IMR-90 (cell line): ENCODE measurements around the gene LRP6. TPM values are rescaled to one million over a fixed set of nuclear protein-coding genes. Genes with fewer than 3 reads are reported as not detected.

Experiments
- ATAC-seq: fragments of 200-7000 bp; cut with Tn5 transposase; 2 replicates; pipeline ENCODE4 v1.9.1; 2020; ENCODE audit warnings: low read depth, mild to moderate bottlenecking, moderate library complexity
- BruUV-seq: library from RNA; stranded (reverse); fragments of 400-500 nt; replicated peaks from 2 replicates; lab custom pipeline; 2021; lab: Mats Ljungman, UMichigan
- CTCF ChIA-PET: fragments of 300-600 bp; formaldehyde crosslinking; extraction: SDS; loops from one replicate; lab custom pipeline; 2021; ENCODE audit warnings: antibody characterized with exemption; lab: Yijun Ruan, JAX
- POLR2A ChIA-PET: fragments of 300-600 bp; sonication (Branson Sonifier 250); formaldehyde crosslinking; loops from one replicate; lab custom pipeline; 2022; ENCODE audit warnings: antibody characterized with exemption; ENCODE audit not compliant: unreplicated experiment; lab: Charles Lee
- DNase-seq: peaks from one replicate; pipeline ENCODE4 v3.0.0; 2013
- H2AFZ ChIP-seq: replicated peaks from 2 replicates; pipeline ENCODE3; 2013; ENCODE audit warnings: low read length, mild to moderate bottlenecking; ENCODE audit not compliant: poor library complexity
- H2AK5ac ChIP-seq: 2 replicates; pipeline ENCODE4 v1.6.1; 2013; ENCODE audit warnings: low read depth, low read length, inconsistent platforms
- H2AK9ac ChIP-seq: replicated peaks from 2 replicates; pipeline ENCODE3; 2013; ENCODE audit warnings: mild to moderate bottlenecking, low read depth, low read length, moderate library complexity; ENCODE audit not compliant: poor library complexity
- H2BK120ac ChIP-seq: 2 replicates; pipeline ENCODE4 v1.6.1; 2013; ENCODE audit warnings: low read depth, low read length, inconsistent platforms
- H2BK15ac ChIP-seq: 3 replicates; pipeline ENCODE4 v1.6.1; 2013; ENCODE audit warnings: low read depth, low read length, inconsistent platforms
- H2BK20ac ChIP-seq: 2 replicates; pipeline ENCODE4 v1.6.1; 2013; ENCODE audit warnings: low read depth, mild to moderate bottlenecking, inconsistent platforms, low read length, moderate library complexity
- H2BK5ac ChIP-seq: 2 replicates; pipeline ENCODE4 v1.6.1; 2013; ENCODE audit warnings: mild to moderate bottlenecking, low read depth, low read length, inconsistent platforms; ENCODE audit not compliant: poor library complexity, severe bottlenecking
- H3K14ac ChIP-seq: replicated peaks from 2 replicates; pipeline ENCODE4 v1.6.1; 2013; ENCODE audit warnings: low read depth, low read length, inconsistent platforms
- H3K18ac ChIP-seq: 2 replicates; pipeline ENCODE4 v1.6.1; 2013; ENCODE audit warnings: low read depth, low read length, control low read depth
- H3K23ac ChIP-seq: 2 replicates; pipeline ENCODE4 v1.6.1; 2013; ENCODE audit warnings: low read depth, low read length, inconsistent platforms
- H3K27ac ChIP-seq: 2 replicates; pipeline ENCODE4 v1.5.1; 2013; ENCODE audit warnings: mild to moderate bottlenecking, control low read depth, low read length; ENCODE audit not compliant: insufficient read depth
- H3K27me3 ChIP-seq: 2 replicates; pipeline ENCODE4 v1.6.1; 2013; ENCODE audit warnings: low read length; ENCODE audit not compliant: control insufficient read depth, insufficient read depth
- H3K36me3 ChIP-seq: 2 replicates; pipeline ENCODE4 v1.6.1; 2013; ENCODE audit warnings: low read length, mixed read lengths; ENCODE audit not compliant: control insufficient read depth, insufficient read depth
- H3K4ac ChIP-seq: 2 replicates; pipeline ENCODE4 v1.6.1; 2013; ENCODE audit warnings: low read depth, low read length, inconsistent platforms
- H3K4me1 ChIP-seq: 2 replicates; pipeline ENCODE4 v1.6.1; 2013; ENCODE audit warnings: low read length, mixed read lengths; ENCODE audit not compliant: control insufficient read depth, insufficient read depth
- H3K4me2 ChIP-seq: 2 replicates; pipeline ENCODE4 v1.6.1; 2013; ENCODE audit warnings: low read depth, mild to moderate bottlenecking, control low read depth, low read length, moderate library complexity
- H3K4me3 ChIP-seq: 2 replicates; pipeline ENCODE4 v1.5.1; 2013; ENCODE audit warnings: low read depth, mild to moderate bottlenecking, control low read depth, low read length, moderate library complexity; ENCODE audit not compliant: insufficient read depth
- H3K56ac ChIP-seq: 2 replicates; pipeline ENCODE4 v1.6.1; 2013; ENCODE audit warnings: low read length, inconsistent platforms; ENCODE audit not compliant: insufficient read depth; ENCODE audit errors: extremely low read depth
- H3K79me1 ChIP-seq, 2 experiments: 2 replicates each; pipeline ENCODE4 v1.6.1; 2013; ENCODE audit warnings: low read length in 2 of 2, inconsistent platforms in 1 of 2, low read depth in 1 of 2
- H3K9ac ChIP-seq: 2 replicates; pipeline ENCODE4 v1.6.1; 2013; ENCODE audit warnings: low read depth, low read length, control low read depth
- H3K9me1 ChIP-seq: 2 replicates; pipeline ENCODE4 v1.6.1; 2013; ENCODE audit warnings: low read length, inconsistent platforms; ENCODE audit not compliant: insufficient read depth
- H3K9me3 ChIP-seq: 2 replicates; pipeline ENCODE4 v1.6.1; 2013; ENCODE audit warnings: low read length; ENCODE audit not compliant: control insufficient read depth, insufficient read depth
- H4K20me1 ChIP-seq: 2 replicates; pipeline ENCODE4 v1.6.1; 2013; ENCODE audit warnings: low read length, inconsistent platforms; ENCODE audit not compliant: insufficient read depth
- H4K5ac ChIP-seq: 2 replicates; pipeline ENCODE4 v1.6.1; 2013; ENCODE audit warnings: mild to moderate bottlenecking, low read depth, low read length, control low read depth
- H4K8ac ChIP-seq, 2 experiments: 2 replicates each; pipeline ENCODE4 v1.6.1; 2013; ENCODE audit warnings: low read depth in 2 of 2, low read length in 2 of 2, control low read depth in 1 of 2, inconsistent platforms in 1 of 2
- H4K91ac ChIP-seq: 2 replicates; pipeline ENCODE4 v1.6.1; 2013; ENCODE audit warnings: low read depth, low read length, inconsistent platforms; ENCODE audit not compliant: insufficient read depth
- BHLHE40 ChIP-seq: fragments of 150-350 bp; IDR thresholded peaks from 2 replicates; pipeline ENCODE4 v1.6.1; 2016; ENCODE audit warnings: mild to moderate bottlenecking, low read depth, low read length
- CEBPB ChIP-seq: IDR thresholded peaks from 2 replicates; pipeline ENCODE4 v1.6.1; 2012; ENCODE audit warnings: low read depth, low read length, improper control_type of control experiment
- CHD1 ChIP-seq: IDR thresholded peaks from 2 replicates; pipeline ENCODE4 v1.6.1; 2012; ENCODE audit warnings: low read depth, low read length, improper control_type of control experiment
- MXI1 ChIP-seq: IDR thresholded peaks from 2 replicates; pipeline ENCODE4 v1.6.1; 2012; ENCODE audit warnings: low read depth, mild to moderate bottlenecking, low read length, moderate library complexity, borderline replicate concordance
- NFE2L2 ChIP-seq: fragments of 150-350 bp; IDR thresholded peaks from 2 replicates; pipeline ENCODE4 v1.6.1; 2016; ENCODE audit warnings: low read depth, mild to moderate bottlenecking, low read length
- POLR2A ChIP-seq: IDR thresholded peaks from 2 replicates; pipeline ENCODE4 v1.6.1; 2012; ENCODE audit warnings: mild to moderate bottlenecking, low read depth, low read length
- RAD21 ChIP-seq: IDR thresholded peaks from 2 replicates; pipeline ENCODE4 v1.6.1; 2012; ENCODE audit warnings: low read length, improper control_type of control experiment
- RCOR1 ChIP-seq: IDR thresholded peaks from 2 replicates; pipeline ENCODE4 v1.6.1; 2012; ENCODE audit warnings: mild to moderate bottlenecking, low read length, improper control_type of control experiment; ENCODE audit not compliant: insufficient replicate concordance
- RFX5 ChIP-seq: IDR thresholded peaks from 2 replicates; pipeline ENCODE4 v1.8.0; 2012; ENCODE audit warnings: low read depth, mild to moderate bottlenecking, low read length, moderate library complexity
- WGBS, 2 experiments: methylation state at CpG; one replicate each; pipeline versions ENCODE4 v1.1.5 to v1.1.7; 2013; ENCODE audit warnings: missing lambda C conversion rate in 2 of 2; ENCODE audit not compliant: insufficient read length in 1 of 2; ENCODE audit errors: extremely low coverage in 2 of 2; 5-methylcytosine and 5-hydroxymethylcytosine counted together
- dilution Hi-C: fragments of 300-500 bp; cut with HindIII; formaldehyde crosslinking; loops from one replicate; pipeline ENCODE4 v1.14.3; 2018; ENCODE audit warnings: low sequenced_read_pairs; ENCODE audit not compliant: unreplicated experiment
- in situ Hi-C: fragments of 300-500 bp; cut with MboI; formaldehyde crosslinking; loops from 3 replicates; pipeline ENCODE4 v1.14.3; 2019; ENCODE audit warnings: low sequenced_read_pairs, inconsistent platforms, mixed read lengths
- intact Hi-C: fragments of 100-400 bp; cut with micrococcal nuclease; formaldehyde crosslinking; loops from 2 replicates; pipeline ENCODE4 v1.10.0; 2022
- polyA plus RNA-seq, 3 experiments: library from polyadenylated mRNA; depleted of rRNA; stranded (reverse); fragments of >200 nt; gene quantifications; 2 replicates each; pipeline ENCODE4 v1.2.3, GENCODE V29; 2012; ENCODE audit warnings: low replicate concordance in 1 of 3
- total RNA-seq: library from RNA; depleted of rRNA; stranded (reverse); fragments of >200 nt; gene quantifications from 2 replicates; pipeline ENCODE4 v1.2.3, GENCODE V29; 2012
- TF ChIP-seq, protein P1 (sequence below): conservative IDR thresholded peaks from 2 replicates; pipeline ENCODE4 v1.5.1; 2012; ENCODE audit warnings: mild to moderate bottlenecking, low read depth, low read length, improper control_type of control experiment
- TF ChIP-seq, protein P2 (sequence below): fragments of 150-350 bp; IDR thresholded peaks from 2 replicates; pipeline ENCODE4 v1.6.1; 2016; ENCODE audit warnings: low read depth, mild to moderate bottlenecking, low read length, moderate library complexity, borderline replicate concordance

Gene LRP6
- total and polyA plus RNA-seq, 2 of the 4 experiments (the other 2 are of a cell fraction), result 14.2 to 32.1 TPM

DNA sequence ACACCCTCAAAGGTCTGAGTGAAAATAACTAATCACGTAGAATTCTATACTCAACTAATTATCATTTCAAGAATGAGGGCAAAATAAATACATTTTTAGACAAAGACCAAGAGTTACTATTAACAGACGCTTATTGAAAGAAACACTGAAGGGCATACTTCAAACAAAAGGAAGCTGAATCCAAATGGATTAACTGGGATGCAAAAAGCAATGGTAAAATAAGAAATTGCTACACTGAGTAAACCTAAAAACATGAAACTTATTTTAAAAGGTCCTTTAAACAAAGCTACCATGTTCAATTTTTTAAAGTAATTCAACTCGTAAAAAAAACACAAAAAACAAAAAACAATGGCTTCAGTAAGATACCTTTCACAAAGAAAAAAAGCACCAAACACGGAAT lies 28.2 kb downstream of the LRP6 start:
- Histone ChIP-seq H4K5ac (no peak overlapping the region), H3K4me1 (peaks cover 2% of the 10 kb centered on the region), H2BK15ac (no peak overlapping the region), H3K9me1 (peaks cover 2% of the 10 kb centered on the region), H2BK120ac (no peak overlapping the region), H2AFZ (no peak overlapping the region), H3K14ac (no peak overlapping the region), H2BK20ac (no peak overlapping the region), H3K9ac (no peak overlapping the region), H3K9me3 (no peaks in the 10 kb centered on the region), H3K56ac (no peak overlapping the region), H2BK5ac (no peak overlapping the region), H3K4me3 (no peak overlapping the region), H3K23ac (no peak overlapping the region), H3K79me1 (peaks cover 5 to 45% of the 10 kb centered on the region in 2 experiments; a peak in 3 of 4 replicates), H3K27me3 (no peaks in the 10 kb centered on the region), H4K8ac (no peak overlapping the region), H3K4ac (no peak overlapping the region), H4K91ac (no peak overlapping the region), H3K18ac (no peak overlapping the region), H3K27ac (no peak overlapping the region), H3K36me3 (no peaks in the 10 kb centered on the region), H3K4me2 (no peak overlapping the region), H4K20me1 (peaks cover 35% of the 10 kb centered on the region), H2AK5ac (no peak overlapping the region), H2AK9ac (no peak overlapping the region)
- WGBS, 2 experiments, result no CpG with 5 or more reads among the region's 4 CpGs
- intact Hi-C loops, result no loop called here
- ATAC-seq (no peak), DNase-seq (no peak)
- BruUV-seq, result no TSS peak
- dilution Hi-C loops, result no loop called here
- ChIA-PET CTCF (no interaction called here), POLR2A (no interaction called here)
- no peak for TF ChIP-seq RCOR1
- TF ChIP-seq, protein P1, sequence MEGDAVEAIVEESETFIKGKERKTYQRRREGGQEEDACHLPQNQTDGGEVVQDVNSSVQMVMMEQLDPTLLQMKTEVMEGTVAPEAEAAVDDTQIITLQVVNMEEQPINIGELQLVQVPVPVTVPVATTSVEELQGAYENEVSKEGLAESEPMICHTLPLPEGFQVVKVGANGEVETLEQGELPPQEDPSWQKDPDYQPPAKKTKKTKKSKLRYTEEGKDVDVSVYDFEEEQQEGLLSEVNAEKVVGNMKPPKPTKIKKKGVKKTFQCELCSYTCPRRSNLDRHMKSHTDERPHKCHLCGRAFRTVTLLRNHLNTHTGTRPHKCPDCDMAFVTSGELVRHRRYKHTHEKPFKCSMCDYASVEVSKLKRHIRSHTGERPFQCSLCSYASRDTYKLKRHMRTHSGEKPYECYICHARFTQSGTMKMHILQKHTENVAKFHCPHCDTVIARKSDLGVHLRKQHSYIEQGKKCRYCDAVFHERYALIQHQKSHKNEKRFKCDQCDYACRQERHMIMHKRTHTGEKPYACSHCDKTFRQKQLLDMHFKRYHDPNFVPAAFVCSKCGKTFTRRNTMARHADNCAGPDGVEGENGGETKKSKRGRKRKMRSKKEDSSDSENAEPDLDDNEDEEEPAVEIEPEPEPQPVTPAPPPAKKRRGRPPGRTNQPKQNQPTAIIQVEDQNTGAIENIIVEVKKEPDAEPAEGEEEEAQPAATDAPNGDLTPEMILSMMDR, result no peak
- no peak for TF ChIP-seq BHLHE40
- TF ChIP-seq, protein P2, sequence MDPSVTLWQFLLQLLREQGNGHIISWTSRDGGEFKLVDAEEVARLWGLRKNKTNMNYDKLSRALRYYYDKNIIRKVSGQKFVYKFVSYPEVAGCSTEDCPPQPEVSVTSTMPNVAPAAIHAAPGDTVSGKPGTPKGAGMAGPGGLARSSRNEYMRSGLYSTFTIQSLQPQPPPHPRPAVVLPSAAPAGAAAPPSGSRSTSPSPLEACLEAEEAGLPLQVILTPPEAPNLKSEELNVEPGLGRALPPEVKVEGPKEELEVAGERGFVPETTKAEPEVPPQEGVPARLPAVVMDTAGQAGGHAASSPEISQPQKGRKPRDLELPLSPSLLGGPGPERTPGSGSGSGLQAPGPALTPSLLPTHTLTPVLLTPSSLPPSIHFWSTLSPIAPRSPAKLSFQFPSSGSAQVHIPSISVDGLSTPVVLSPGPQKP, result no peak
- TF ChIP-seq CEBPB, result no peak
- TF ChIP-seq CHD1, result no peak
- TF ChIP-seq RAD21, result no peak
- TF ChIP-seq MXI1, result no peak
- no peak for TF ChIP-seq NFE2L2
- TF ChIP-seq RFX5, result no peak
- TF ChIP-seq POLR2A, result no peak
- in situ Hi-C loops, result no loop called here
